ENCODE data around the gene RUNX1.
"Not testable (repeated sequence)": the region's sequence is repeated elsewhere in the genome, so short reads cannot be mapped to it uniquely, and the experiment has no call there.

RUNX1 gene

GRCh38 chr21:35016517-35017188, 32.4 kb downstream of the RUNX1 start:
- DNase-seq (ENCODE audit: low read depth), result no peak

- no peak for DNase-seq (ENCODE audit: low read depth)
These were observed 33.0 kb downstream of the RUNX1 start for GRCh38 chr21:35016071-35016470.

GRCh38 chr21:35015435-35016024, 33.6 kb downstream of the RUNX1 start:
- no peak for DNase-seq (ENCODE audit: low read depth)

- no peak for DNase-seq (ENCODE audit: low read depth)
These were observed 34.6 kb downstream of the RUNX1 start for GRCh38 chr21:35014302-35015041.

GRCh38 chr21:35011681-35012080, 37.4 kb downstream of the RUNX1 start:
- no peak for DNase-seq (ENCODE audit: low read depth)

- no peak for DNase-seq (ENCODE audit: low read depth)
These were observed 38.7 kb downstream of the RUNX1 start for GRCh38 chr21:35010447-35010846.

GRCh38 chr21:35007348-35007747, 41.8 kb downstream of the RUNX1 start:
- DNase-seq (ENCODE audit: low read depth), result no peak

GRCh38 chr21:35006771-35007170, 42.3 kb downstream of the RUNX1 start:
- no peak for DNase-seq (ENCODE audit: low read depth)

- DNase-seq (ENCODE audit: low read depth), result no peak
These were observed 42.9 kb downstream of the RUNX1 start for GRCh38 chr21:35006248-35006647.

GRCh38 chr21:35005560-35006224, 43.4 kb downstream of the RUNX1 start:
- no peak for DNase-seq (ENCODE audit: low read depth)

GRCh38 chr21:35005077-35005476, 44.0 kb downstream of the RUNX1 start:
- no peak for DNase-seq (ENCODE audit: low read depth)

GRCh38 chr21:35004314-35004713, 44.8 kb downstream of the RUNX1 start:
- DNase-seq (ENCODE audit: low read depth), result no peak

- no peak for DNase-seq (ENCODE audit: low read depth)
These were observed 46.0 kb downstream of the RUNX1 start for GRCh38 chr21:35002879-35003722.

GRCh38 chr21:34999397-34999941, 49.6 kb downstream of the RUNX1 start:
- no peak for DNase-seq (ENCODE audit: low read depth)

- DNase-seq (ENCODE audit: low read depth), result no peak
These were observed 50.9 kb downstream of the RUNX1 start for GRCh38 chr21:34998176-34998575.

GRCh38 chr21:34997294-34997693, 51.8 kb downstream of the RUNX1 start:
- DNase-seq (ENCODE audit: low read depth), result no peak

GRCh38 chr21:34996304-34997101, 52.6 kb downstream of the RUNX1 start:
- DNase-seq (ENCODE audit: low read depth), result no peak

- DNase-seq (ENCODE audit: low read depth), result no peak
These were observed 53.2 kb downstream of the RUNX1 start for GRCh38 chr21:34995979-34996303.

- no peak for DNase-seq (ENCODE audit: low read depth)
These were observed 54.1 kb downstream of the RUNX1 start for GRCh38 chr21:34994766-34995631.

- not testable (repeated sequence) for DNase-seq (ENCODE audit: low read depth)
These were observed 55.6 kb downstream of the RUNX1 start for GRCh38 chr21:34993521-34993921.

All from stimulated activated CD4-positive, alpha-beta T cell treated with anti-CD3 and anti-CD28 coated beads, Interleukin-2, amount 100 ng/mL, for 4 hours (primary cell).